Ovary (tissue), 3 donors: Measurements from ENCODE around the gene RGS7.

Experiments used
- CTCF ChIP-seq, 3 donors: fragments of 450-650 bp in 2 of 3; fragments of 200-600 bp in 1 of 3; IDR thresholded peaks; one replicate each; pipeline versions ENCODE4 v1.5.1 to v1.8.0; 2016 to 2022; ENCODE audit warnings: antibody characterized with exemption in 3 of 3, mild to moderate bottlenecking in 1 of 3
- EP300 ChIP-seq: sonication (generic); formaldehyde crosslinking; IDR thresholded peaks from one replicate; pipeline ENCODE4 v1.6.1; 2017; ENCODE audit warnings: antibody characterized with exemption
- POLR2A ChIP-seq: fragments of 450-650 bp; IDR thresholded peaks from one replicate; pipeline ENCODE4 v1.6.1; 2017; ENCODE audit warnings: antibody characterized with exemption, mild to moderate bottlenecking, moderate library complexity
- donor health status: DM: no; HTN: no; CAD: no.

GRCh38 chr1:240847325-240847724, 509.7 kb downstream of the RGS7 start:
- TF ChIP-seq CTCF (IDR thresholded peaks at IDR 0.05): no peak
- TF ChIP-seq POLR2A: no peak
- no peak for TF ChIP-seq EP300
